WTC11 (cell line): ENCODE data around the gene NFIX. TPM values are rescaled to one million over a fixed set of nuclear protein-coding genes. Genes with fewer than 3 reads are reported as not detected.

ENCODE experiments used
- ATAC-seq: fragments of 200-7000 bp; cut with Tn5 transposase; 2 replicates; pipeline ENCODE4 v1.10.0; 2021; ENCODE audit warnings: mild to moderate bottlenecking, moderate library complexity
- CTCF ChIA-PET: fragments of 300-600 bp; sonication (Branson Sonifier 250); formaldehyde crosslinking; loops from one replicate; lab custom pipeline; 2021; ENCODE audit warnings: antibody characterized with exemption; lab: Charles Lee
- POLR2A ChIA-PET: fragments of 350-600 bp; sonication (Branson Sonifier 250); formaldehyde crosslinking; loops from one replicate; lab custom pipeline; 2021; ENCODE audit warnings: antibody characterized with exemption; lab: Charles Lee
- DNase-seq: peaks from one replicate; pipeline ENCODE4 v3.0.0; 2021; ENCODE audit warnings: low spot score
- H3K27ac Mint-ChIP-seq: 2 replicates; pipeline ENCODE4 v1.8.0; 2021; ENCODE audit warnings: mixed read lengths
- H3K27me3 Mint-ChIP-seq: 2 replicates; pipeline ENCODE4 v1.8.0; 2021; ENCODE audit warnings: low read depth, mild to moderate bottlenecking, moderate library complexity, mixed read lengths
- H3K36me3 Mint-ChIP-seq: 2 replicates; pipeline ENCODE4 v1.8.0; 2021; ENCODE audit warnings: mixed read lengths
- H3K4me1 Mint-ChIP-seq: 2 replicates; pipeline ENCODE4 v1.8.0; 2022; ENCODE audit warnings: mixed read lengths
- H3K4me3 Mint-ChIP-seq: 2 replicates; pipeline ENCODE4 v1.8.0; 2021; ENCODE audit warnings: mild to moderate bottlenecking, moderate library complexity, mixed read lengths
- H3K9me3 Mint-ChIP-seq: 2 replicates; pipeline ENCODE4 v1.8.0; 2021; ENCODE audit warnings: mixed read lengths
- ARID4B ChIP-seq: sonication (generic); formaldehyde crosslinking; IDR thresholded peaks from 2 replicates; pipeline ENCODE4 v1.8.0; 2023; ENCODE audit warnings: missing genetic modification reagents, mild to moderate bottlenecking, borderline replicate concordance
- CREM ChIP-seq: sonication (generic); formaldehyde crosslinking; IDR thresholded peaks from 2 replicates; pipeline ENCODE4 v1.8.1; 2022; ENCODE audit warnings: mild to moderate bottlenecking, missing genetic modification reagents, moderate library complexity
- E2F5 ChIP-seq: sonication (generic); formaldehyde crosslinking; IDR thresholded peaks from 2 replicates; pipeline ENCODE4 v1.8.1; 2022; ENCODE audit warnings: mild to moderate bottlenecking, moderate library complexity, missing genetic modification reagents
- ELF4 ChIP-seq: sonication (generic); formaldehyde crosslinking; IDR thresholded peaks from 2 replicates; pipeline ENCODE4 v1.8.1; 2022; ENCODE audit warnings: low read depth, mild to moderate bottlenecking, moderate library complexity, missing genetic modification reagents
- FOXP1 ChIP-seq: sonication (generic); formaldehyde crosslinking; IDR thresholded peaks from 2 replicates; pipeline ENCODE4 v1.8.0; 2022; ENCODE audit warnings: missing genetic modification reagents, mild to moderate bottlenecking, moderate library complexity, borderline replicate concordance
- GRHL2 ChIP-seq: fragments of 250-450 bp; sonication (Bioruptor Pico); IDR thresholded peaks from 2 replicates; pipeline ENCODE4 v1.8.0; 2022; ENCODE audit warnings: mild to moderate bottlenecking, moderate library complexity; ENCODE audit not compliant: insufficient replicate concordance, severe bottlenecking
- HMGA2 ChIP-seq: fragments of 250-450 bp; sonication (Bioruptor Pico); IDR thresholded peaks from 2 replicates; pipeline ENCODE4 v1.4.0; 2021; ENCODE audit warnings: mild to moderate bottlenecking, moderate library complexity
- HMGXB4 ChIP-seq: sonication (generic); formaldehyde crosslinking; IDR thresholded peaks from 2 replicates; pipeline ENCODE4 v1.8.1; 2023; ENCODE audit warnings: mild to moderate bottlenecking, moderate library complexity, missing genetic modification reagents
- IRF2 ChIP-seq: sonication (generic); formaldehyde crosslinking; IDR thresholded peaks from 2 replicates; pipeline ENCODE4 v1.8.0; 2022; ENCODE audit warnings: low read depth, missing genetic modification reagents, borderline replicate concordance
- MXD4 ChIP-seq: fragments of 250-450 bp; sonication (Bioruptor Pico); IDR thresholded peaks from 2 replicates; pipeline ENCODE4 v1.8.0; 2021; ENCODE audit warnings: mild to moderate bottlenecking, moderate library complexity, borderline replicate concordance
- MYBL2 ChIP-seq: sonication (generic); formaldehyde crosslinking; IDR thresholded peaks from 2 replicates; pipeline ENCODE4 v1.8.1; 2023; ENCODE audit warnings: mild to moderate bottlenecking, moderate library complexity, missing genetic modification reagents
- OVOL2 ChIP-seq: fragments of 250-450 bp; sonication (Bioruptor Pico); IDR thresholded peaks from 2 replicates; pipeline ENCODE4 v1.9.0; 2021; ENCODE audit warnings: mild to moderate bottlenecking, borderline replicate concordance
- SP1 ChIP-seq: sonication (generic); formaldehyde crosslinking; conservative IDR thresholded peaks from 2 replicates; pipeline ENCODE4 v1.8.1; 2022; ENCODE audit warnings: missing genetic modification reagents
- TCF7 ChIP-seq: sonication (generic); formaldehyde crosslinking; IDR thresholded peaks from 2 replicates; pipeline ENCODE4 v1.8.0; 2022; ENCODE audit warnings: mild to moderate bottlenecking, low read depth, missing genetic modification reagents, moderate library complexity
- TEAD4 ChIP-seq: sonication (generic); formaldehyde crosslinking; IDR thresholded peaks from 2 replicates; pipeline ENCODE4 v1.8.0; 2022; ENCODE audit warnings: mild to moderate bottlenecking, missing genetic modification reagents
- USF1 ChIP-seq: sonication (generic); formaldehyde crosslinking; IDR thresholded peaks from 2 replicates; pipeline ENCODE4 v1.8.0; 2022; ENCODE audit warnings: mild to moderate bottlenecking, missing genetic modification reagents
- USF2 ChIP-seq: sonication (generic); formaldehyde crosslinking; IDR thresholded peaks from 2 replicates; pipeline ENCODE4 v1.8.1; 2023; ENCODE audit warnings: mild to moderate bottlenecking, missing genetic modification reagents, moderate library complexity
- ZMAT4 ChIP-seq: fragments of 250-450 bp; sonication (Bioruptor Pico); IDR thresholded peaks from 2 replicates; pipeline ENCODE4 v1.9.0; 2021; ENCODE audit warnings: mild to moderate bottlenecking
- ZNF232 ChIP-seq: sonication (generic); formaldehyde crosslinking; IDR thresholded peaks from 2 replicates; pipeline ENCODE4 v1.8.0; 2022; ENCODE audit warnings: mild to moderate bottlenecking, missing genetic modification reagents
- ZNF263 ChIP-seq: sonication (generic); formaldehyde crosslinking; IDR thresholded peaks from 2 replicates; pipeline ENCODE4 v1.8.1; 2022; ENCODE audit warnings: low read depth, mild to moderate bottlenecking, moderate library complexity, missing genetic modification reagents
- ZNF317 ChIP-seq: sonication (generic); formaldehyde crosslinking; IDR thresholded peaks from 2 replicates; pipeline ENCODE4 v1.8.1; 2023; ENCODE audit warnings: low read depth, mild to moderate bottlenecking, moderate library complexity, missing genetic modification reagents, borderline replicate concordance
- ZNF423 ChIP-seq: fragments of 250-450 bp; sonication (Bioruptor Pico); IDR thresholded peaks from 2 replicates; pipeline ENCODE4 v2.1.2; 2022; ENCODE audit warnings: mild to moderate bottlenecking, moderate library complexity
- total RNA-seq: library from RNA; stranded (reverse); gene quantifications from 3 replicates; pipeline ENCODE4 v1.2.3, GENCODE V29; 2021

Gene NFIX
- total RNA-seq, 1 experiment from 2014 or later: 1.4 TPM

- Mint-ChIP-seq H3K36me3 (no peaks in the 10 kb centered on the region), H3K27ac (no peak overlapping the region), H3K9me3 (no peaks in the 10 kb centered on the region), H3K27me3 (peaks cover 34% of the 10 kb centered on the region), H3K4me3 (no peak overlapping the region), H3K4me1 (peaks cover 23% of the 10 kb centered on the region)
- ATAC-seq (no peak), DNase-seq (no peak)
- ChIA-PET POLR2A (interaction anchor here (0.7 kb wide), 1 partner anchor 61 kb away, joined by 6 read pairs; no protein-coding TSS in a partner anchor), CTCF (interaction anchor here (1.2 to 20.5 kb wide), 7 partner anchors 16 to 109 kb away, joined by 5 to 294 read pairs (median 8); no protein-coding TSS in a partner anchor)
- TF ChIP-seq FOXP1 (CRISPR knock-in tag) (no peak), ZNF423 (CRISPR knock-in tag) (no peak), HMGA2 (CRISPR knock-in tag) (no peak), TCF7 (CRISPR knock-in tag) (no peak), HMGXB4 (CRISPR knock-in tag) (no peak)
Measured at GRCh38 chr19:13074378-13074777, 79.1 kb downstream of the NFIX start.

- Mint-ChIP-seq H3K9me3 (no peaks in the 10 kb centered on the region), H3K27ac (no peak overlapping the region), H3K36me3 (no peaks in the 10 kb centered on the region), H3K27me3 (peaks cover 34% of the 10 kb centered on the region), H3K4me1 (peaks cover 26% of the 10 kb centered on the region), H3K4me3 (no peak overlapping the region)
- ChIA-PET CTCF (interaction anchor here (0.8 to 20.5 kb wide), 4 partner anchors 16 to 111 kb away, joined by 3 to 294 read pairs (median 48); no protein-coding TSS in a partner anchor), POLR2A (no interaction called here)
- TF ChIP-seq ZNF423 (CRISPR knock-in tag) (no peak), E2F5 (CRISPR knock-in tag) (no peak), USF1 (CRISPR knock-in tag) (no peak), IRF2 (CRISPR knock-in tag) (no peak), GRHL2 (CRISPR knock-in tag) (no peak), ZNF263 (no peak), ZNF317 (CRISPR knock-in tag) (no peak)
- DNase-seq (no peak), ATAC-seq (no peak)
Measured at GRCh38 chr19:13076320-13076719, 81.0 kb downstream of the NFIX start.

- peaks cover 34% of the 10 kb centered on the region for H3K27me3 Mint-ChIP-seq
- CTCF ChIA-PET: interaction anchor here (0.8 to 20.5 kb wide), 7 partner anchors 8 to 112 kb away, joined by 3 to 294 read pairs (median 12); no protein-coding TSS in a partner anchor
- TF ChIP-seq ZMAT4 (CRISPR knock-in tag): no peak
- no peak for TF ChIP-seq ZNF317 (CRISPR knock-in tag)
- no peak for TF ChIP-seq ZNF232
- no peak for TF ChIP-seq CREM (CRISPR knock-in tag)
- no peak for TF ChIP-seq MXD4
- no peak for TF ChIP-seq SP1 (CRISPR knock-in tag)
- TF ChIP-seq MYBL2: no peak
- TF ChIP-seq HMGA2 (CRISPR knock-in tag): no peak
- no peak for TF ChIP-seq USF1 (CRISPR knock-in tag)
- TF ChIP-seq TEAD4: no peak
- TF ChIP-seq OVOL2 (CRISPR knock-in tag): no peak
- no peak for TF ChIP-seq ARID4B
- no peak for TF ChIP-seq ELF4
- TF ChIP-seq ZNF263: no peak
- no peak for TF ChIP-seq USF2 (CRISPR knock-in tag)
Measured at GRCh38 chr19:13076787-13077186, 81.5 kb downstream of the NFIX start.

More at GRCh38 chr19:13076787-13077186, 81.5 kb downstream of the NFIX start:
- DNase-seq: no peak
- Mint-ChIP-seq H3K4me1 (peaks cover 26% of the 10 kb centered on the region), H3K9me3 (no peaks in the 10 kb centered on the region), H3K4me3 (no peak overlapping the region), H3K36me3 (no peaks in the 10 kb centered on the region), H3K27ac (no peak overlapping the region)
- POLR2A ChIA-PET: no interaction called here
- no peak for ATAC-seq
